HG02840 (cell line): ENCODE data around the gene TAS2R14.

ENCODE experiments used
- ATAC-seq: cut with Tn5 transposase; IDR thresholded peaks from one replicate; pipeline ENCODE4 v1.9.1; 2021; ENCODE audit warnings: mild to moderate bottlenecking, moderate library complexity, moderate number of reproducible peaks; ENCODE audit not compliant: unreplicated experiment, low FRiP score

The TAS2R14 gene, protein sequence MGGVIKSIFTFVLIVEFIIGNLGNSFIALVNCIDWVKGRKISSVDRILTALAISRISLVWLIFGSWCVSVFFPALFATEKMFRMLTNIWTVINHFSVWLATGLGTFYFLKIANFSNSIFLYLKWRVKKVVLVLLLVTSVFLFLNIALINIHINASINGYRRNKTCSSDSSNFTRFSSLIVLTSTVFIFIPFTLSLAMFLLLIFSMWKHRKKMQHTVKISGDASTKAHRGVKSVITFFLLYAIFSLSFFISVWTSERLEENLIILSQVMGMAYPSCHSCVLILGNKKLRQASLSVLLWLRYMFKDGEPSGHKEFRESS

DNA sequence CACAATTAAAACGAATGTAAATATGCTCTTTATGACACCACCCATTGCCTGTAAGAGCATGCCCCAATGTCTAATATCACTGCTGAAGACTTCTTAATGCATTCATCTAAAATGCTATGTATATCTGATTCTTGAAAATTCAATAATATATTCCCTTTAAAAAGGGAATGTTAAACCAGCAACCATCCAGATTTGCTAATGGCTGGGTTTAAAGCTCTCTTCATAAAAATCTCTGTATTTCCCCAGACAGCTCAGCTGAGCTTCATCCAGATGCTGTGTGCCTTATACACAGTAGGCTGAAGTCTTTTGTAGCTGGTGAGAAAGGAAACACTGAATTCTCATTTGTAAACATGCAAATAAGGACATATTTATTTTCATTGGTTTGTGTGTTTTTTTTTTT, at the start of gene TAS2R14:
TSS of gene TAS2R14 (minus strand) at position 101 of the 400 bp plus-strand sequence. CDS start at position 45, 56 bp downstream.
- no peak for ATAC-seq

DNA sequence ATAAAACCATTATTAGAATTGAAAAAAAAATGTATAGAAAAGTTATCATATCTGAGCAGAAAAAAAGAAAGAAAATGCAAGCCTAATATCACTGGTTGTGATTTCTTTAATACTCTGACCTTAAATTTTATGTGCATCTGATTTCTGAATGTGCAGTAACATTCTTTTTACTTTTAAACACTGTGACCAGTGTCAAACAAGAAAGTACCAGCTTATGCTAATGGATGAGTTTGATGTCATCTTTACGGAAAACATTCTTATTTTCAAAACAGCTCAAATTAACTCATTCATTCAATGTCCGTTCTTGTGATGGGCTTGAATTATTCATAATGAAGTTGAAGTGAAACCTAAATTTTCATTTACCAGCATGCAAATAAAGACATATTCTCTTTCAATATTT, 47.7 kb upstream of the TAS2R14 start, which contains the start of gene TAS2R50:
TSS of gene TAS2R50 (minus strand) at position 101 of the 400 bp plus-strand sequence. CDS start at position 49, 52 bp downstream.
- no peak for ATAC-seq

DNA sequence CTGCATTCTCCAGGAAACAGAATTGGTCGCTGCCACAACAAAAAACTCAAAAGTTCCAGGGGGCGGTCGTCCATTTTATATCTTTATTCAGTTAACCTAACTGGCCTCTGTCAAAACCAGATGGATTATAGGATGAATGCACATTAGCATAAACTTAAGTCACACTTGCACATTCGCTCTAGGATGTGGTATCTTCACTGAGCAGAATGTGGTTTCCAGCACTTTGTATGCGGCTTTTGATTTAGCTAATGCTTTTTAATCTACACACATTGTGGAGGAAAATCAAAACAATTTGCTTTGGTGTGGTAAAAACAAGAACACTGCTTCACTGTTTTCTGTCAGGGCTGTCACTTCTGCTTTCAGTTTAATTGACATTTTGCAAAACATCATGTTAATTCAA, 43.2 kb upstream of the TAS2R14 start:
- ATAC-seq: no peak

DNA sequence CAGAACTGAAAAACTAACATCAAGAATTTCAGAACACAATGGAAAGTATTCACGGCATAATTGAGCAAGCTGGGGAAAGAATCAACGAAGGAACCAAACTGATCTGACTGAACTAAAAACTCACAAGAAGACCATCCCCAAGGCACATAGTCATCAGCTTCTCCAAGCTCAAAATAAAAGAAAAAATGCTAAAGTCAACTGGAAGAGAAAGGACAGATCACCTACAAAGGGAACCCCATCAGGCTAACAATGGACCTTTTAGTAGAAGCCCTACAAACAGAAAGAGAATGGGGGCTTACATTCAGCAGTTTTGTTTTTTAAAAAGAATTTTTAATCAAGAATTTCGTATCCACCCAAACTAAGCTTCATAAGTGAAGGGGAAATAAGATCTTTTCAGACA, 35.9 kb upstream of the TAS2R14 start:
- no peak for ATAC-seq

DNA sequence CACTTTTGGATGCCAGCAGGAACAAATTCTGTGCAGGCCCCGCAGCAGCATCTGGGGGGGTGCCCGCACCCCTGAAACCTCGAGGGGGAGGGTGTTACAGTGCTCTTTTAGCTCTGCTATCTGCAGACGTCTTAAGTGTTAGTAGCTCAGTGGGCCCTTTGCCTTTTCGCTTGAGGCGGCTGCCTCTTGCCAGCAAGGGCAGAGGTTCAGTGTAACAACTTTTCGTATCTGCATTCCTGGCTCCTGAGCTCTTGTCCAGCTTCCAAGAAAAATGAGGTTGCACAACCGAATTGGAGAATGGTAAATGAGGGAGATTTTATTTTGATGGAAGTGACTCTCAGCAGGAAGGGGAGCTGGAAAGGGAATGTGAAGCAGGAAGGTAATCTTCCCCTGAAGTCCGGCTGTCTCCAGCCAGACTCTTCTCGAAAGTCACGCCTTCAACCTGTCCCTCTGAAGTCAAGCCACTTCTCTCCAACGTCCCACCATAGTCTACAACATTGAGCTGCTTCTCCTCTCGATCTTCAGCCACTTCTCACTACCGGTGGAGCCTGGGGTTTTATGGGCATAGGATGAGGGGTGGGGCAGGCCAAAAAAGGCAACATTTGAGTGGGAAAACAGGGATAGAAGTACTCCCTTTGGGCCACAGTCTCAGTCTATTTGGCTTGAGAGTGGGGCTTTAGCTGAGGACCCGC, 29.8 kb upstream of the TAS2R14 start:
- no peak for ATAC-seq

DNA sequence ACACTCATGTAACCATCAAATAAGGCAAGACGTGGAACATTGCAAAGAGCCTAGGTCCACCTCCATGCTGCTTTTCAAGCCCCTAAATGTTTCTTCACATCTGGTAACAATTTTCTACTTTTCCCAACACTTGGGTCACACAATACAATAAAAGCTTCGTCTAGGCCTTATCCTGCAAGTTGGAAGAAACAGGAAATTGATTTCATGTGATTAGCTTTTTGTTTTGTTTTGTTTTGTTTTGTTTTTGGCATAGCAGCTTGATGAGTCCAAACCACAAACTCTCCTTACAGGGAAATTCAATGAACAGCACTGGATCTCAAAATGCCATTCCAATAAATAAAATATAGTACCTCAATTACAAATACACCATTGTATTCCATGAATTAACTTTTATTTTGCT, 28.3 kb upstream of the TAS2R14 start:
- ATAC-seq: no peak

DNA sequence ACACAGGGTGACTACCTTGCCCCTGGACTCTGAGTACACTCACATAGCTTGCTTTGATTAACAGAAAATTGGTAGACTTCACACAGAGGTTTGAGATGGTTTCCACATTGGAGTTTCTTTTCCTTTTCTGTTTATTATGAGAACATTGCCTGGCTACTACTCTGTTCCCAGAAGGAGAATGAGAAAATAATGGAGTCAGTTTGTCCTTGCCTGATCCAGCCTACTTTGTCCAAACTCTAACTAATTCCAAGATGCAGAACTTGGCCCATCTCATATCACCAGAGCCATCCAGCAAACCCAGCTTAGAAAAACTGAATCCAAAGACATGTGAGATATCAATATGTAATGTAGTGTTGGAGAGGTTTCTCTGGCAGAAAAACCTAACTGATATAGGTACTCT, 27.3 kb upstream of the TAS2R14 start:
- ATAC-seq: no peak

DNA sequence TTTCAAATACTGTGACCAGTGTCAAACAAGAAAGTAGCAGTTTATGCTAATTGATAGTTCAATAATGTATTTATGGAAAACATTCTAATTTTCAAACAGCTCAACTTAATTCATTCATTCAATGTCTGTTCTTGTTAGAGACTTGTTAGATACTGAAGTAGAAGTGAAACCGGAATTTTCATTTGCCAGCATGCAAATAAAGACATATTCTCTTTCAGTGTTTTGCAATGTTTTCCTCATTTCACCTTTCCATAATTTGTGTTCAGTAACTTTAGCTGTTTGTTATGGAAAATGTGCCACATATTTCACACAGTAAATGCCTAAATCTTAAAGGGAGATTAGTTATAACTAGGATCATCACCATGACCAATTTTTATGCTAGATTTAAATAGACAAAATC, 26.4 kb upstream of the TAS2R14 start:
- no peak for ATAC-seq

DNA sequence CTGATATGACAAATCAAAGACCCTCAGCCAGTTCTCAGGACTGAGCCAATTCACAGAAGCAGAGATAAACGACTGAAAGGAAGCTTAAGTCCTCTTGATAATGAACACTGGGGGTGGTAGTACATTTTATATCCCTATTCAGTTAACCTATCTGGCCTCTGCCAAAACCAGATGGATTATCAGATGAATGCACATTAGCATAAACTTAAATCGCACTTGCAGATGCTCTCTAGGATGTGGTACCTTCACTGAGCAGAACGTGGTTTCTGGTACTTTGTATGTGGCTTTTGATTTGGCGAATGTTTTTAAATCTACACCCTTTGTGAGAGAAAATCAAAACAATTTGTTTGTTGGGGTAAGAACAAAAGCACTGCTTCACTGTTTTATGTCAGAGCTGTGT, 21.1 kb upstream of the TAS2R14 start:
- ATAC-seq: no peak

DNA sequence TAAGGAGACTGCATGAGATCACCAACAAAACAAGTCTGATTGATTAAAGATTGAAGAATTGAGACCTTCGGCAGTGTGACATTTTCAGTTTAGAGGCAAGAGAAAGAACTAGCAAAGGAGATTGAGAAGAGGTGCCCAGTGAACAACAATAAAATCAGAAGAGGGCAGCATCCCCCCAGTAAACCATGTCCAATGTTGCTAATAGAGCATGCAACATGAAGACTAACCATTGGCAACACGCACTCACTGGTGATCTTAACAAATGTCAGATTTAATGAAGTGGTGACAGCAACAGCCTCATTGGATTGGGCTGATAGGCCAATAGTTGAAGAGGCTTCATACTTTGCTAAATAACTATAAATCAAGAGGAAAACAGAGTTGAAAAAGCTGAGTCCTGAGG, 20.7 kb upstream of the TAS2R14 start:
- no peak for ATAC-seq

DNA sequence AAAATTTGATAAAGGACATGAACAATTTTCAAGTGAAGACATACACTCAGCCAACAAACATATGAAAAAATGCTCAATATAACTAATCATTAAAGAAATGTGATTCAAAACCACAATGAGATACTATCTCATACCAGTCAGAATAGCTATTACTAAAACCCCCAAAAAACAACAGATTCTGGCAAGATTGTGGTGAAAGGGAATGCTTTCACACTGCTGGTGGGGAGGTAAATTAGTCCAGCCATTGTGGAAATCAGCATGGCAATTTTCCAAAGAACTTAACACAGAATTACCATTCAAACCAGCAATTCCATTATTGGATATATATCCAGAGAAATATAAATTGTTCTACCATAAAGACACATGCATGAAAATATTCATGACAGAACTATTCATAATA, 18.7 kb upstream of the TAS2R14 start:
- ATAC-seq: no peak

DNA sequence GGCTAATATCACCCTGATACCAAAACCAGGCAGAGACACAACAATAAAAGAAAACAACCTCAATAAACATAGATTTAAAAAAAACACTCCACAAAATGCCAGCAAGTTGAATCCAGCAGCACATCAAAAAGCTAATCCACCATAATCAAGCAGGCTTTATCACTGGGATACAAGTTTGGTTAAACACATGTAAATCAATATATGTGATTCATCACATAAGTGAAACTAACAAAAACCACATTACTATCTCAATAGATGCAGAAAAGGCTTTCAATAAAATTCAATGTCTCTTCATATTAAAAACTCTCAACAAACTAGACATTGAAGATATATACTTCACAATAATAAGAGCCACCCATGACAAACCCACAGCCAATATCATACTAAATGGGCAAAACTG, 17.0 kb upstream of the TAS2R14 start:
- no peak for ATAC-seq

DNA sequence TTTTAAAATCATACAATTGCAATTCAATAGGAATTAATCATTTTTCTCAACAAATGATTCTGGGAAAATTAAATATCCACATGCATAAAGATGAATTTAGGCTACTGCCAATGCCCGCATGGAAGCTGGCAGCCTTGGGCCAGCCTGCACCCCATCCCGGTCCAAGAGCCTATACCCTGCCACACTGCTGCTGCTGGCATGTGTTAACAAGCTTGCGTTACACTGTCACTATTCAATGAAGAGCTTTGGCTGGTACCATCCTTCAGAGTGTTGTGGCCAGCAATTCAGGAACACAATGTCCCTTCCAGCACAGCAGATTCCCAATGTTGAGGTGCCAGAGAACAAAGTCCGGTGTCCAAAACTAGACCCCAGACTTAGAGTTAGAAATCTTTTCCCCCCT, 13.6 kb upstream of the TAS2R14 start:
- ATAC-seq: no peak

DNA sequence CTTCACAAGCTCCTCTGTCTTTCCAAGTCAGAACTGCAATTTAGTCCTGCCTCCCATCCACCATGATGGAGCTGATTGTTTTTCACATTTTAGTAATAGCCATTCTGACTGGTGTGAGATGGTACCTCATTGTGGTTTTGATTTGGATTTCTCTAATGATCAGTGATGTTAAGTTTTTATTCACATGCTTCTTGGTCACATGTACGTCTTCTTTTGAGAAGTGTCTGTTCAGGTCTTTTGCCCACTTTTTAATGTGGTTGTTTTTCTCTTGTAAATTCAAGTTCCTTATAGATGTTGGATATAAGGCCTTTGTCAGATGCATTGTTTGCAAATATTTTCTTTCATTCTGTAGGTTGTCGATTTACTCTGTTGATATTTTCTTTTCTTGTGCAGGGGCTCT, 4.1 kb upstream of the TAS2R14 start:
- no peak for ATAC-seq

DNA sequence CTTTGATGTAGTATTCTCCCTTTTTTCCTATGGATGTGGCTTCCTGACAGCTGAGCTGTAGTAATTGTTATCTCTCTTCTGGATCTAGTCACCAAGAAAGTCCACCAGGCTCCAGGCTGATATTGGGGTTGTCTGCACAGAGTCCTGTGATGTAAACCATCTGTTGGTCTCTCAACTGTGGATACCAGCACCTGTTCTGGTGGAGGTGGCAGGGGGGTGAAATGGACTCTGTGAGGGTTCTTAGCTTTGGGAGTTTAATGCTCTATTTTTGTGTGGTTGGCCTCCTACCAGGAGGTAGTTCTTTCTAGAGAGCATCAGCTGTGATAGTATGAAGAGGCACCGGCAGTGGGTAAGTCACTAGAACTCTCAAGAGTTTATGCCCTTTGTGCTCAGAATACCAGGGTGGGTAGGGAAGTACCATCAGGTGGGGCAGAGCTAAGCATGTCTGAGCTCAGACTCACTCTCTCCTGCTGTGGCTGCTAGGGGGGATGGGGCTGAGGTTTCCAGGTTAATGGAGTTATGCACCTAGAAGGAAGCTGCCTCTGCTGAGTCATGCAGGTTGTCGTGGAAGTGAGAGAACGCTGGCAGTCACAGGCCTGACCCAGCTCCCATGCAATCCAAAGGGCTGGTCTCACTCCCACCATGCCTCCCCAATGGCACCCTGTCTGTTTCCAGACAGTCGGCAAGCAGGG, 3.0 kb upstream of the TAS2R14 start:
- no peak for ATAC-seq

DNA sequence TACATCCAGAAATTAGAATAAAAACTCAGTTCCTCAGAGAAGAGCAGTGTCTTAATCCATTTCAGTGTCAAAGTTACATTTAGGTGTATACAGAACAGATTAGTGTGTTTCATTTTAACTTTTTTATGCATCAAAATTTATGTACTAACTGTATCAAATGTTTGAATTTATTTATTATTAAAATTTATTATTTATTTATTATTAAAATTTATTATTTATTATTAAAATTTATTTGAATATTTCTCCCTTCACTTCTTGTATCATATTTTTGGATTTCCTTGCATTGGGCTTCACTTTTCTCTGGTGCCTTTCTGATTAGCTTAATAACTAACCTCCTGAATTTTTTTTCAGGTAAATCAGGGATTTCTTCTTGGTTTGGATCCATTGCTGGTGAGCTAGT, 2.3 kb upstream of the TAS2R14 start:
- ATAC-seq: no peak

DNA sequence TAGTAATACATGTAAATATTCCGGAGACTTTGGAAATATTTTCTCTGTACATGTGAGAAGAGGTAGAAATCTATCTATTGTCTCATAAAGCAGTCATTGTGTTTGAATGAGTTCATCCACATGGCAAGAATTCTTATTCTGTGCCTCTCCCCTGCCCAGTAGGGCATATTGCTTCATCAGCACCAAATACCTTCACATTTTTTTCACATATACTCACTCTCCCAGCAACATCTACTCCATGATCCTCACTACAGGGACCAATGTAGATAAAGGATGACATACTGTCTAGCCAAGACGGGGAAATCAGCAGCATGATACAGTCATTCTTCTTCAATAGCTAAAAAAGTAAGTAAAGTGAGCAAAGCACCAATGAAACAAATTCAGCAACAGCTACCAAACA, 1.3 kb upstream of the TAS2R14 start:
- no peak for ATAC-seq

DNA sequence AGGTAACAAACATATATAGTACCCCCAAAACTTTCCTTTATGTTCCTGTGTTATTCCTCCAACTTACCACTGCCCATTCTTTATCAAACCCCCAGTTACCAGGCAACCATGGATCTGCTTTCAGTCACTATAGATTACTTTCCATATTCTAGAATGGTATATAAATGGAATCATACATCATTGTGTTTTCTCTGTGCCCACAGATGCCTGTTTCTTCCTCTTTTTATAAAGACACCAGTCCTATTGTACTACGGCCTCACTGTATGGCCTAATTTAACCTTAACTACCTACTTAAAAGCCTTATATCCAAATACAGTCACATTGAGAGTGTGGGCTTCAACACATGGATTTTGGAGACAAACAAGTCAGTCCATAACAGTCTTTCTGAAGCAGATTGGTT, 2.6 kb downstream of the TAS2R14 start:
- ATAC-seq: no peak

DNA sequence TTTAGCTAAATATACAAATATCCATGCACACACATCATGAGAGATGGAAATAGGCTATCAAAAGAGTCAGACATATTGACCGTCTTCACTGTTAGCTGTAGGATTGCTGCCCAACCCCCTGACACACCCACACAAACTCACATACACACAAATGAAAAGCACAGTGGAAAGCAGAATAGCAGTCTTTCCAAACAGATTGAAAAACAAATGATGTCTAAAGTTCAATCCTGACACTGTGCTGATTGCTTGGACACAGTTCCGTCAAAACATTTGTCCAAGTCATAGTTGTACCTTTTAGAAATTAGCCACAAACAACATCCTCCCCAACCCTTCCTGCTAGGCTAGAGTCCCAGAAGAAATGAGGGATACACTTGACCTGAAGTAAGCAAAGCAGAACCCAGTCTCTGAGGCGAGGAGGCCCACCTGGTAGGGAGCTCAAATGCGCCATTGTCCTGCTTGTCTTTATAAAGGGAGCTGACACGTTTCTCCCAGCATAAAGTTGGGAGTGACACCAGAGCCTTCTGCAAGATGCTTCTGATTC, 10.2 kb downstream of the TAS2R14 start, which contains the start of gene PRH2:
TSS of gene PRH2 (plus strand) at position 491 of the 541 bp plus-strand sequence. CDS start at position 529, 38 bp downstream.
- ATAC-seq: no peak

DNA sequence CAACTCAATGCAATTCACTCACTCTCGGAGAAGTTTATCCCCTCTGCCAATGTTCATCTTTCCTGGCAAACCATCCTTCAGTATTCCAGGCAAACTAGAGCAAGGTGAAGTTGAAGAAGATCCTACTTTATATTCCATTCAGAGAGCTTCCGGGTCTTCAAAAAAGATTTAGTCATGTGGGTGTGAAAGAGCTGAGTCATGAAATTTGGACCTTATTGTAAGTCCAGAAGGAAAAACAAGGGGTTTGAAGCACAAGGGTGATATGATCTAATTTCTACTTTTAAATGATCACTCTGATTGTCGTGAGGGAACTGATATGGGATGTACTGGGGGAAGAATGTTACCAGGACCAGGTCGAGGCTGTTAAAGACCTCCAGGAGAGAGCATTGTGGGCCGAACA, 12.8 kb downstream of the TAS2R14 start:
- no peak for ATAC-seq

DNA sequence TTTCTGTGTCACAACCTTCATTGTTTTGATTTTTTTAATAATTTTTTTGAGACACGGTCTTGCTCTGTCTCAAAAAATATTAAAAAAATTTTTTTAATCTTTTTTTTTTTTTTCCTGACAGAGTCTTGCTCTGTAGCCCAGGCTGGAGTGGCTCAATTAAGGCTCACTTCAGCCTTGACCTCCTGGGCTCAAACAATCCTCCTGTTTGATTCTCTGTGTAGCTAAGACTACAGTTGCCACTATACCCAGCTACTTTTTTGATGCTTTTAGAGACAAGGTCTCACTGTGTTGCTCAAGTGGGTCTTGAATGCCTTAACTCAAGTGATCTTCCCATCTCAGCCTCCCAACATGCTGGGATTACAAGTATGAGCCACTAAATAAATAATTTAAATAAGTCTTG, 19.3 kb downstream of the TAS2R14 start:
- ATAC-seq: no peak
